ENCODE results near the gene TRIM22.
"Not testable (repeated sequence)": the region's sequence is repeated elsewhere in the genome, so short reads cannot be mapped to it uniquely, and the experiment has no call there.

TRIM22 gene

GRCh38 chr11:5686426-5686825, 3.2 kb upstream of the TRIM22 start:
- H3K4me3 Mint-ChIP-seq, result no peak overlapping the region
- peaks cover 18% of the 10 kb centered on the region for H3K36me3 Mint-ChIP-seq (ENCODE audit: low read depth)
- H3K4me1 Mint-ChIP-seq, result peaks cover 29% of the 10 kb centered on the region

GRCh38 chr11:5688482-5688881, 1.1 kb upstream of the TRIM22 start:
- Mint-ChIP-seq H3K9me3 (peaks cover 16% of the 10 kb centered on the region), H3K27ac (no peak overlapping the region), H3K36me3 (ENCODE audit: low read depth) (peaks cover 7% of the 10 kb centered on the region), H3K27me3 (ENCODE audit: low read depth, poor library complexity) (peaks cover 4% of the 10 kb centered on the region), H3K4me1 (peaks cover 27% of the 10 kb centered on the region), H3K4me3 (no peak overlapping the region)
- no peak for DNase-seq
- no peak for TF ChIP-seq CTCF (IDR thresholded peaks at IDR 0.05)

More at GRCh38 chr11:5686426-5686825, 3.2 kb upstream of the TRIM22 start:
- Mint-ChIP-seq H3K27ac (no peak overlapping the region), H3K27me3 (ENCODE audit: low read depth, poor library complexity) (peaks cover 4% of the 10 kb centered on the region), H3K9me3 (peaks cover 24% of the 10 kb centered on the region)
- no peak for TF ChIP-seq CTCF (IDR thresholded peaks at IDR 0.05)
- DNase-seq, result no peak

- no peak overlapping the region for H3K27ac Mint-ChIP-seq
- no peak for TF ChIP-seq CTCF (IDR thresholded peaks at IDR 0.05)
- no peaks in the 10 kb centered on the region for H3K36me3 Mint-ChIP-seq (ENCODE audit: low read depth)
- H3K4me1 Mint-ChIP-seq, result peaks cover 9% of the 10 kb centered on the region
- no peak overlapping the region for H3K4me3 Mint-ChIP-seq
- H3K9me3 Mint-ChIP-seq, result peaks cover 10% of the 10 kb centered on the region
- peaks cover 4% of the 10 kb centered on the region for H3K27me3 Mint-ChIP-seq (ENCODE audit: low read depth, poor library complexity)
- no peak for DNase-seq
Observed at GRCh38 chr11:5690216-5690615, 626 bp downstream of the TRIM22 start.

- TF ChIP-seq CTCF (IDR thresholded peaks at IDR 0.05), result no peak
- Mint-ChIP-seq H3K4me1 (peaks cover 8% of the 10 kb centered on the region), H3K27ac (no peak overlapping the region), H3K4me3 (no peak overlapping the region), H3K36me3 (ENCODE audit: low read depth) (no peaks in the 10 kb centered on the region), H3K9me3 (peaks cover 10% of the 10 kb centered on the region), H3K27me3 (ENCODE audit: low read depth, poor library complexity) (peaks cover 4% of the 10 kb centered on the region)
- DNase-seq, result no peak
Observed at GRCh38 chr11:5690736-5691135, 1.1 kb downstream of the TRIM22 start.

GRCh38 chr11:5691238-5691963, 1.8 kb downstream of the TRIM22 start:
- H3K27ac Mint-ChIP-seq; H3K4me1 Mint-ChIP-seq; H3K36me3 Mint-ChIP-seq (ENCODE audit: low read depth); DNase-seq; H3K27me3 Mint-ChIP-seq (ENCODE audit: low read depth, poor library complexity); H3K4me3 Mint-ChIP-seq: not testable (repeated sequence)
- peaks cover 10% of the 10 kb centered on the region for H3K9me3 Mint-ChIP-seq

- H3K27ac Mint-ChIP-seq, result no peak overlapping the region
- no peak for TF ChIP-seq CTCF (IDR thresholded peaks at IDR 0.05)
- no peak overlapping the region for H3K4me3 Mint-ChIP-seq
- H3K36me3 Mint-ChIP-seq (ENCODE audit: low read depth), result no peaks in the 10 kb centered on the region
- peaks cover 8% of the 10 kb centered on the region for H3K9me3 Mint-ChIP-seq
- H3K4me1 Mint-ChIP-seq, result peaks cover 8% of the 10 kb centered on the region
- DNase-seq, result no peak
- H3K27me3 Mint-ChIP-seq (ENCODE audit: low read depth, poor library complexity), result peaks cover 4% of the 10 kb centered on the region
Observed at GRCh38 chr11:5691964-5692361, 2.4 kb downstream of the TRIM22 start.
